HG03439 (cell line): ENCODE measurements around the gene LCN2.
"Not testable (repeated sequence)": the region's sequence is repeated elsewhere in the genome, so short reads cannot be mapped to it uniquely, and the experiment has no call there.

Source experiments
- ATAC-seq: cut with Tn5 transposase; IDR thresholded peaks from one replicate; pipeline ENCODE4 v1.9.1; 2021; ENCODE audit warnings: mild to moderate bottlenecking, moderate library complexity; ENCODE audit not compliant: unreplicated experiment

Gene LCN2

GRCh38 chr9:128127568-128127989 is 21.7 kb upstream of the LCN2 start, which contains the start of gene PTGES2:
PTGES2 (minus strand) TSS chr9:128127729; CDS start chr9:128127717, 12 bp downstream.
- peak; percentile 55 for ATAC-seq

- peak; percentile 72 for ATAC-seq
Observed at GRCh38 chr9:128127990-128128835, 21.0 kb upstream of the LCN2 start.

- ATAC-seq: no peak
Observed at GRCh38 chr9:128128836-128129590, 20.2 kb upstream of the LCN2 start.

GRCh38 chr9:128129976-128130590 is 19.2 kb upstream of the LCN2 start:
- not testable (repeated sequence) for ATAC-seq

- ATAC-seq: not testable (repeated sequence)
Observed at GRCh38 chr9:128130651-128131050, 18.6 kb upstream of the LCN2 start.

GRCh38 chr9:128131346-128131745 is 17.9 kb upstream of the LCN2 start:
- not testable (repeated sequence) for ATAC-seq

- not testable (repeated sequence) for ATAC-seq
Observed at GRCh38 chr9:128132139-128132538, 17.1 kb upstream of the LCN2 start.

- not testable (repeated sequence) for ATAC-seq
Observed at GRCh38 chr9:128135561-128135960, 13.7 kb upstream of the LCN2 start.

DNA sequence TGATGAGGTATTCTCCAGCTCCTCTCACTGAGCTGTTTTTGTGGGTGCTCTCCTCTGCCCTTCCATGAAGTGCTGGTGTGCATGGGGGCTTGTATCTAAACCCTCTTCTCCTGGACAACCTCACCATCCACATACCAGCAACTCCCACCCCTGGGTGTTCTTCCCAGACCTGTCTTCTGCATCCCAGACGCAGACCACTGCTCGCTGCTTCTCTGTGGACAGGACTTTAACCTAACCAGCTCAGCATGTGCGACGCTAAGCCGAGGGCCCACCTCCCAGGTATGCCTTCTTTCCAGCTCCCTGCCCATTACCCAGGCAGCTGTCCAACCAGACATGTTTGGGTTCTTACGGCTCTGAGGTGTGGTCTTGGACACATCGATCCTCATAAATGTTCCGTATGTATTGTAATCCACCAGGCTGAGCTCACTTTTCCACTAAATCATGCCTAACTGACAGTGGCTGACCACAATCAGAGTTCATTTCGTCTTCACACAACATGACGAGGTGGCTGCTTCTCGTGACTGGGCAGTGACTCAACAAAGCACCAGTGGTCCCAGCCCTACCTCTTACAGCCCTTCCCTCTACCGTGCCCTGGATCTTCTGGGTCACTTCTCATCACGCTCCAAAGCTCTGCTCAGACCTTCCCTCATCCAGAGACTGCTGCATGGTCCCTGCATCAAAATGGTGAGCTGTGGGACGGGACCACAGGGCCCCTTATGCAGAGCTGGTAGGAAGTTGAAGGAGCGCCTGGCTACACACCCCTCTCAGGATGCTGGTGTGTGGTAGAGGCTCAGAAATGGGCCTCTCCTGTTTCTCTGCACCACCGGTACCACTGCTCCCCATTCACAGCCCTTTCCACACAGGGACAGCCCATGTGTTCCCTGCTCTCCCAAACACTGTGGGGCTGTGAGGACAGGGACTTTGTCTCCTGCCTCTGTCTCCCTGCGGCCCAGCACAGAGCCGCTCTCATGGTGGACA is 12.1 kb upstream of the LCN2 start:
- ATAC-seq: no peak

GRCh38 chr9:128138001-128138400 is 11.3 kb upstream of the LCN2 start:
- no peak for ATAC-seq

DNA sequence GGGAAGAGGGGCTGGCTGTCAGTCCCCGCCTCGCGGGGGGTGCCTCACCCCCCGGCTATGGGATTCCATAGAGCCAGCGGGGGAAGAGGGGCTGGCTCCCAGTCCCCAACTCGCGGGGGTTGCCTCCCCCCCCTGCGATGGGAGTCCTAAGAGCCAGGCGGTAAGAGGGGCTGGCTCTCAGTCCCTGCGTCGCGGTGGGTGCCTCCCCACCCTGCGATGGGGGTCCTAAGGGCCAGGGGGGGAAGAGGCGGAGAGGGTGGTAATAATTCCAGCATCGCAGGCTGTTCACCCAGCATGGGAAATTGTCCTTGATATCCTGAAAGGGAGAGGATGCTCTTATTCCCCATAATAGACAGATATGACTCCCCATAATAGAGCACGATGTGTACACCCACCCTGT is 9.6 kb upstream of the LCN2 start:
- ATAC-seq: no peak

- no peak for ATAC-seq
Observed at GRCh38 chr9:128141604-128142003, 7.6 kb upstream of the LCN2 start.

DNA sequence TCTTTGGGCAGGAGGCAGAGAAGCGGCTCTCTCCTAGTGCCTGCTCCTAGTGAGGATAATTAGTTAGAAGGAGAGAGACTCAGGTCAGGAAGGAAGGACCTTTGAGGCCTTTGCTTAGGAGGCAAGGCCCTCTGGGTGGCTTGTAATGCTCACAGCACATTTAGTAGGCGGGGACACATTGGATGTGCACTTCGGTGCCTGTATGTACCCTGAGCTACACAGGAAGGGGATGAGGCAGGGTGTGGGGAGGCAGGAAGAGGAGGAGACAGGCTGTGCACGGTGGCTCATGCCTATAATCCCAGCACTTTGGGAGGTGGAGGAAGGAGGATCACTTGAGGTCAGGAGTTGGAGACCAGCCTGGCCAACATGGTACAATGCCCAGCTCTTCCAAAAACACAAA is 7.2 kb upstream of the LCN2 start:
- ATAC-seq: no peak

DNA sequence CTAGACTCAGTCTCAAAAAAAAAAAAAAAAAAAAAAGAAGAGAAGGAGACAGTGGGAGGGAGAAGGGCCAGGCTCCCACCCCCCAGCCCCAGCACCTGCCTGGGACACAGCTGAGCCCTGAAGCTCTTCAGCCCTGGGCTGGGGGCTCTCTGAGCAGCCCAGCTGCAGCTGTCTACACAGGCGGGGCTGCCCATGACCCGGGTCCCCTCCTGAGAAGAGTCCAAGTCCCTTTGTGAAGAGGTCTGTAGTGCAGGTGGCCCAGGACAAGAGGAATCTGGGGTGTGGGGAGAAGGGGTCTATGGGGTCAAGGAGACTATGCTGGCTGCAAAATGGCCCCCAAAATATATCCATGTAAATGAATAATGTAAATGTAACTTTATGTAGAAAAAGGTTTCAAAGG is 6.7 kb upstream of the LCN2 start:
- ATAC-seq: no peak

- ATAC-seq: no peak
Observed at GRCh38 chr9:128143525-128144238, 5.6 kb upstream of the LCN2 start.

DNA sequence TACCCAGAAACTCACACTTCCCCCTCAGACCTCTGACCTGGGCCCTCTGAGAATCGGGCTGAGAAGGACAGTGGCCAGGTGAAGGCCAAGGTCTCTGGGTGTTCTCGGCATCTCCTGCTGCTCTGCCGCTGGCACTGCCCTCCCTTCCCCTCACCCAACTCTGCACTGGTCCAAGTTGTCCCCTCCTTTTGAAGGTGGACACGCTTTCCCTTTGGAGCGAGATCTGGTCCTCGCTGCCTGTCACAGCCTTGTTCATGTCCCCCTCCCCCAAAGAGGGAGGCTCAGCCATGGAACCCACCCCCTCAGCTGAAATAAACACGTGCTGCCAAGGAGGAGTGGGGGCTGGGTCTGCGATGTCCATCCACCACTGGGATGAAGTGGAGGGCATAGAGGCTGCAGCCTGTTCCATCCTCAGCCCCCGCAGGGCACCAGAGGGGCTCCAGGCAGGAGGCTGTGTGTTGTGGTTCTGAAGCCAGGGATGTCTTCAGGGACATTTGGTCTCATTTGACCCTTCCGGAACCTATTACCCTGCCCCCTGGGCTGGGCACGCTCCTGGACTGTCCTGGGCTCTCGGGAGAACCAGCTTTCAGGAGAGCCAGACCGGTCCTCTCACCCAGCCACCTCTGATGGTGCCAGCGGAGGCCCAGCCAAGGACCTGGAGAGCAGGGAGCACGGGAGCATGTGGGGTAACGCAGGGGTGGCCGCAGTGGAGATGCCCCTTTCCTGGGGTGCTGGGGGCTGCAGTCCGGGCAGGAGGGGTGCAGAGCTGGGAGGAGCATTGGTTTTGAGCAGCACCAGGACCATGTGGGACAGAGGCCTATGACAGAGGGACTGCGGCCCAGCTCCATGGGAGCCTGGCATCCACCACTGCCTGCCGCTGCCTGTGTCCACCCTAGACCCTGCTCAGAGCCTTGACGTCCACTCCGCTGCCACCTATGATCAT is 4.7 kb upstream of the LCN2 start:
- no peak for ATAC-seq

GRCh38 chr9:128145536-128145935 is 3.7 kb upstream of the LCN2 start:
- no peak for ATAC-seq

- ATAC-seq: no peak
Observed at GRCh38 chr9:128145951-128146351, 3.3 kb upstream of the LCN2 start.
